DOHH2 (cell line): ENCODE measurements around the gene MALRD1.

ENCODE experiments used
- EZH2phosphoT487 ChIP-seq: fragments of 200-600 bp; sonication (generic); IDR thresholded peaks from 2 replicates; pipeline ENCODE4 v1.6.1; 2017; ENCODE audit warnings: borderline replicate concordance, mild to moderate bottlenecking, antibody characterized with exemption, low read length, moderate library complexity, mixed read lengths
- TF ChIP-seq, protein P1 (sequence below): fragments of 200-600 bp; sonication (generic); IDR thresholded peaks from one replicate; pipeline ENCODE4 v1.5.1; 2014; ENCODE audit warnings: antibody characterized with exemption, mild to moderate bottlenecking, low read depth, low read length; ENCODE audit not compliant: poor library complexity, severe bottlenecking

DNA sequence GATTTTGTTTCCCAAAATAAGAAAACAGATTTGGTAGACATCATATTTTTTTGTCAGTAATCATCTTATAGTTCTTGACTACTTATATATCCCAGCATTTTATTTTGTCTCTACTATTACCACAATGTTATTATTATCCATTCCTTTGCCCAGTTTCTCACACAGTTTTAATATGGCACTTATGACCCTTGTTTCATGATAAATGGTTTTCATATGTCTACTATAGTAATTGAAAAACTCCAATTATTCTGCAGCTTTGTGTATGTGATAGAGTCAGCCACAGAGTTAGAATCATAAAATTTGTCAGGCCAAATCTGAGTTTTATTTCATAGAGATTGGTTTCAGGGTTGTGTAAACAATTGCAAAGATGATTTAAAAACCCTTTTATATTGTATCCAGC, 203.9 kb downstream of the MALRD1 start:
- TF ChIP-seq, protein P1, sequence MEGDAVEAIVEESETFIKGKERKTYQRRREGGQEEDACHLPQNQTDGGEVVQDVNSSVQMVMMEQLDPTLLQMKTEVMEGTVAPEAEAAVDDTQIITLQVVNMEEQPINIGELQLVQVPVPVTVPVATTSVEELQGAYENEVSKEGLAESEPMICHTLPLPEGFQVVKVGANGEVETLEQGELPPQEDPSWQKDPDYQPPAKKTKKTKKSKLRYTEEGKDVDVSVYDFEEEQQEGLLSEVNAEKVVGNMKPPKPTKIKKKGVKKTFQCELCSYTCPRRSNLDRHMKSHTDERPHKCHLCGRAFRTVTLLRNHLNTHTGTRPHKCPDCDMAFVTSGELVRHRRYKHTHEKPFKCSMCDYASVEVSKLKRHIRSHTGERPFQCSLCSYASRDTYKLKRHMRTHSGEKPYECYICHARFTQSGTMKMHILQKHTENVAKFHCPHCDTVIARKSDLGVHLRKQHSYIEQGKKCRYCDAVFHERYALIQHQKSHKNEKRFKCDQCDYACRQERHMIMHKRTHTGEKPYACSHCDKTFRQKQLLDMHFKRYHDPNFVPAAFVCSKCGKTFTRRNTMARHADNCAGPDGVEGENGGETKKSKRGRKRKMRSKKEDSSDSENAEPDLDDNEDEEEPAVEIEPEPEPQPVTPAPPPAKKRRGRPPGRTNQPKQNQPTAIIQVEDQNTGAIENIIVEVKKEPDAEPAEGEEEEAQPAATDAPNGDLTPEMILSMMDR = no peak
- no peak for TF ChIP-seq EZH2phosphoT487
